Neuronal stem cell (in vitro differentiated cells): ENCODE data around the gene ABCC1.

ENCODE experiments used
- DNase-seq: peaks from one replicate; pipeline ENCODE4 v3.0.0-alpha.2; 2013; ENCODE audit warnings: low spot score
- H2AFZ ChIP-seq: one replicate; pipeline ENCODE4 v1.6.1; 2013; ENCODE audit warnings: mild to moderate bottlenecking, low read length, inconsistent platforms
- H2AK5ac ChIP-seq: 2 replicates; pipeline ENCODE4 v1.6.1; 2013; ENCODE audit warnings: low read depth, mild to moderate bottlenecking, inconsistent platforms, low read length, moderate library complexity, mixed read lengths
- H2BK120ac ChIP-seq: 2 replicates; pipeline ENCODE4 v1.6.1; 2013; ENCODE audit warnings: low read depth, mild to moderate bottlenecking, inconsistent platforms, low read length, moderate library complexity, mixed read lengths
- H2BK12ac ChIP-seq: one replicate; pipeline ENCODE4 v1.6.1; 2013; ENCODE audit warnings: low read length, inconsistent platforms
- H2BK15ac ChIP-seq: 2 replicates; pipeline ENCODE4 v1.6.1; 2013; ENCODE audit warnings: mild to moderate bottlenecking, low read length, inconsistent platforms, mixed read lengths
- H2BK5ac ChIP-seq: one replicate; pipeline ENCODE4 v1.6.1; 2013; ENCODE audit warnings: inconsistent platforms, mild to moderate bottlenecking, low read length, moderate library complexity
- H3K14ac ChIP-seq: one replicate; pipeline ENCODE4 v1.6.1; 2013; ENCODE audit warnings: low read length, inconsistent platforms
- H3K18ac ChIP-seq: 2 replicates; pipeline ENCODE4 v1.6.1; 2013; ENCODE audit warnings: low read length, inconsistent platforms
- H3K23ac ChIP-seq: 2 replicates; pipeline ENCODE4 v1.6.1; 2013; ENCODE audit warnings: low read depth, mild to moderate bottlenecking, mixed read lengths, low read length, inconsistent platforms; ENCODE audit not compliant: poor library complexity
- H3K27ac ChIP-seq: replicated peaks from 3 replicates; pipeline ENCODE4 v1.5.1; 2013; ENCODE audit warnings: low read length, inconsistent platforms
- H3K27me3 ChIP-seq, 3 experiments: 2 replicates each; pipeline ENCODE4 v1.6.1; 2013; ENCODE audit warnings: low read length in 3 of 3, mild to moderate bottlenecking in 2 of 3, inconsistent platforms in 1 of 3, low read depth in 1 of 3, mixed read lengths in 1 of 3, moderate library complexity in 1 of 3; ENCODE audit not compliant: control insufficient read depth in 3 of 3, insufficient read depth in 3 of 3
- H3K36me3 ChIP-seq, 2 donors: replicated peaks in 1 of 2; 2 replicates each; pipeline ENCODE4 v1.6.1; 2013; ENCODE audit warnings: low read length in 2 of 2; ENCODE audit not compliant: control insufficient read depth in 2 of 2, insufficient read depth in 2 of 2
- H3K4ac ChIP-seq: 2 replicates; pipeline ENCODE4 v1.6.1; 2013; ENCODE audit warnings: inconsistent platforms, mild to moderate bottlenecking, low read length, moderate library complexity
- H3K4me1 ChIP-seq, 2 donors: 1 replicate in 1 of 2; 2 replicates in 1 of 2; pipeline ENCODE4 v1.6.1; 2013; ENCODE audit warnings: low read length in 2 of 2, low read depth in 1 of 2; ENCODE audit not compliant: control insufficient read depth in 2 of 2, insufficient read depth in 1 of 2
- H3K4me2 ChIP-seq: one replicate; pipeline ENCODE4 v1.6.1; 2013; ENCODE audit warnings: mild to moderate bottlenecking, low read length, inconsistent platforms; ENCODE audit not compliant: insufficient read depth, poor library complexity, severe bottlenecking
- H3K4me3 ChIP-seq, 2 donors: 2 replicates each; pipeline ENCODE4 v1.5.1; 2013; ENCODE audit warnings: low read length in 2 of 2, mild to moderate bottlenecking in 2 of 2, inconsistent platforms in 1 of 2, moderate library complexity in 1 of 2
- H3K79me1 ChIP-seq: one replicate; pipeline ENCODE4 v1.6.1; 2013; ENCODE audit warnings: low read depth, mild to moderate bottlenecking, inconsistent platforms, low read length, moderate library complexity
- H3K9ac ChIP-seq: one replicate; pipeline ENCODE4 v1.6.1; 2013; ENCODE audit warnings: mild to moderate bottlenecking, low read depth, low read length, inconsistent platforms; ENCODE audit not compliant: poor library complexity
- H3K9me3 ChIP-seq, 2 donors: replicated peaks in 1 of 2; 2 replicates each; pipeline versions ENCODE3 to v1.6.1; 2013; ENCODE audit warnings: low read length in 2 of 2, mild to moderate bottlenecking in 2 of 2, inconsistent platforms in 1 of 2, low read depth in 1 of 2, mixed read lengths in 1 of 2, moderate library complexity in 1 of 2; ENCODE audit not compliant: control insufficient read depth in 2 of 2, insufficient read depth in 1 of 2
- H4K8ac ChIP-seq: one replicate; pipeline ENCODE4 v1.6.1; 2013; ENCODE audit warnings: low read depth, mild to moderate bottlenecking, inconsistent platforms, low read length, moderate library complexity
- H4K91ac ChIP-seq: one replicate; pipeline ENCODE4 v1.6.1; 2013; ENCODE audit warnings: low read length, low read depth, mild to moderate bottlenecking, inconsistent platforms; ENCODE audit not compliant: poor library complexity
- WGBS, 2 donors: extraction: QIAGEN DNeasy Blood & Tissue Kit; methylation state at CpG; one replicate each; pipeline ENCODE4 v1.1.7; 2013; ENCODE audit warnings: missing lambda C conversion rate in 2 of 2, mixed read lengths in 1 of 2; ENCODE audit not compliant: insufficient read length in 2 of 2, insufficient replicate concordance in 1 of 2; ENCODE audit errors: extremely low coverage in 2 of 2; 5-methylcytosine and 5-hydroxymethylcytosine counted together

ABCC1 gene

GRCh38 chr16:16143038-16143763, 193.8 kb downstream of the ABCC1 start:
- Histone ChIP-seq H2BK12ac (no peak overlapping the region), H2BK15ac (no peak overlapping the region), H2BK120ac (no peak overlapping the region), H3K9me3 (no peaks in the 10 kb centered on the region), H3K79me1 (no peaks in the 10 kb centered on the region), H4K8ac (no peak overlapping the region), H3K23ac (no peak overlapping the region), H3K18ac (no peak overlapping the region), H3K4ac (no peak overlapping the region), H2AK5ac (no peak overlapping the region), H2AFZ (no peak overlapping the region), H2BK5ac (no peak overlapping the region), H3K9ac (no peak overlapping the region), H3K4me3 (no peak overlapping the region), H3K36me3 (peaks cover 6 to 19% of the 10 kb centered on the region in 2 donors), H4K91ac (no peak overlapping the region), H3K27ac (no peak overlapping the region), H3K4me2 (no peak overlapping the region), H3K14ac (no peak overlapping the region), H3K4me1 (no peaks in the 10 kb centered on the region), H3K27me3 (no peaks in the 10 kb centered on the region)
- no CpG with 5 or more reads among the region's 15 CpGs for WGBS, 2 donors
- no peak for DNase-seq

GRCh38 chr16:16143931-16144330, 194.5 kb downstream of the ABCC1 start:
- Histone ChIP-seq H3K23ac (no peak overlapping the region), H3K4me1 (no peaks in the 10 kb centered on the region), H2BK12ac (no peak overlapping the region), H3K9me3 (no peaks in the 10 kb centered on the region), H2BK15ac (no peak overlapping the region), H3K27me3 (no peaks in the 10 kb centered on the region), H2BK120ac (no peak overlapping the region), H3K79me1 (no peaks in the 10 kb centered on the region), H3K27ac (no peak overlapping the region), H2AFZ (no peak overlapping the region), H3K14ac (no peak overlapping the region), H4K91ac (no peak overlapping the region), H3K4me2 (no peak overlapping the region), H3K36me3 (peaks cover 6 to 14% of the 10 kb centered on the region in 2 donors), H3K4ac (no peak overlapping the region), H3K9ac (no peak overlapping the region), H2AK5ac (no peak overlapping the region), H3K4me3 (no peak overlapping the region), H3K18ac (no peak overlapping the region), H2BK5ac (no peak overlapping the region), H4K8ac (no peak overlapping the region)
- no peak for DNase-seq
- no CpG with 5 or more reads among the region's 8 CpGs for WGBS, 2 donors

DNA sequence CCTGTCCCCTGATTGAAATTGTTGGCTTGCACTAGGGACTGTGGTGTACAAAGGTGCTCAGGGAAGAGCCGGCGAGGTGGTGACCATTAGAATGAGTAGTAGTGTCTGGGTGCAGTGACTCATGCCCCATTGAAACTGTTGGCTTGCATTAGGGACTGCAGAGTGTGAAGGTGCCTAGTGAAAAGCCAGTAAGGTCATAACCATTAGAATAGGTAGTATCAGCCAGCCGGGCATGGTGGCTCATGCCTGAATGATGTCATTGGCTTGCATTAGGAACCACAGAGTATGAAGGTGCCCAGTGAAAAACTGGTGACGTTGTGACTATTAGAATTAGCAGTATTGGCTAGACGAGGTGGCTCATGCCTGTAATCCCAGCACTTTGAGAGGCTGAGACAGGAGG, 195.0 kb downstream of the ABCC1 start:
- H2BK5ac ChIP-seq = no peak overlapping the region
- no peaks in the 10 kb centered on the region for H3K79me1 ChIP-seq

GRCh38 chr16:16145286-16145685, 195.9 kb downstream of the ABCC1 start:
- H3K9me3 ChIP-seq = no peaks in the 10 kb centered on the region
- no peak overlapping the region for H4K91ac ChIP-seq
- no peak overlapping the region for H2BK15ac ChIP-seq
- no peak overlapping the region for H2AK5ac ChIP-seq
- DNase-seq = no peak
- no peak overlapping the region for H4K8ac ChIP-seq
- no peak overlapping the region for H3K14ac ChIP-seq
- no peak overlapping the region for H2BK12ac ChIP-seq
- H3K9ac ChIP-seq = peak overlapping the region; percentile 34
- no peaks in the 10 kb centered on the region for H3K27me3 ChIP-seq
- H2BK5ac ChIP-seq = no peak overlapping the region
- peaks cover 2% of the 10 kb centered on the region for H3K79me1 ChIP-seq
- no peak overlapping the region for H2AFZ ChIP-seq
- no CpG with 5 or more reads among the region's 5 CpGs for WGBS, 2 donors
- H3K36me3 ChIP-seq = peaks cover 6 to 13% of the 10 kb centered on the region in 2 donors
- H3K23ac ChIP-seq = no peak overlapping the region
- H3K27ac ChIP-seq = no peak overlapping the region
- no peak overlapping the region for H3K18ac ChIP-seq
- no peak overlapping the region for H3K4me3 ChIP-seq
- no peak overlapping the region for H2BK120ac ChIP-seq
- H3K4me1 ChIP-seq = no peaks in the 10 kb centered on the region
- no peak overlapping the region for H3K4ac ChIP-seq
- no peak overlapping the region for H3K4me2 ChIP-seq

More for the DNA sequence above, 195.0 kb downstream of the ABCC1 start:
- no peak overlapping the region for H2AFZ ChIP-seq
- H2BK15ac ChIP-seq = no peak overlapping the region
- no peak overlapping the region for H3K14ac ChIP-seq
- no peaks in the 10 kb centered on the region for H3K4me1 ChIP-seq
- H3K4me2 ChIP-seq = no peak overlapping the region
- no peak overlapping the region for H4K91ac ChIP-seq
- H3K4ac ChIP-seq = no peak overlapping the region
- H4K8ac ChIP-seq = no peak overlapping the region
- WGBS, 2 donors = no CpG with 5 or more reads among the region's 5 CpGs
- H3K9ac ChIP-seq = no peak overlapping the region
- no peak overlapping the region for H2AK5ac ChIP-seq
- no peaks in the 10 kb centered on the region for H3K27me3 ChIP-seq
- H2BK12ac ChIP-seq = no peak overlapping the region
- H3K18ac ChIP-seq = no peak overlapping the region
- DNase-seq = no peak
- no peak overlapping the region for H3K23ac ChIP-seq
- H3K9me3 ChIP-seq = no peaks in the 10 kb centered on the region
- H3K4me3 ChIP-seq = peak overlapping the region in 1 of 2 donors; percentile 36
- no peak overlapping the region for H2BK120ac ChIP-seq
- H3K27ac ChIP-seq = no peak overlapping the region
- H3K36me3 ChIP-seq = peaks cover 6 to 13% of the 10 kb centered on the region in 2 donors
